Measurements from ENCODE around the gene BRSK2.

Gene BRSK2

DNA sequence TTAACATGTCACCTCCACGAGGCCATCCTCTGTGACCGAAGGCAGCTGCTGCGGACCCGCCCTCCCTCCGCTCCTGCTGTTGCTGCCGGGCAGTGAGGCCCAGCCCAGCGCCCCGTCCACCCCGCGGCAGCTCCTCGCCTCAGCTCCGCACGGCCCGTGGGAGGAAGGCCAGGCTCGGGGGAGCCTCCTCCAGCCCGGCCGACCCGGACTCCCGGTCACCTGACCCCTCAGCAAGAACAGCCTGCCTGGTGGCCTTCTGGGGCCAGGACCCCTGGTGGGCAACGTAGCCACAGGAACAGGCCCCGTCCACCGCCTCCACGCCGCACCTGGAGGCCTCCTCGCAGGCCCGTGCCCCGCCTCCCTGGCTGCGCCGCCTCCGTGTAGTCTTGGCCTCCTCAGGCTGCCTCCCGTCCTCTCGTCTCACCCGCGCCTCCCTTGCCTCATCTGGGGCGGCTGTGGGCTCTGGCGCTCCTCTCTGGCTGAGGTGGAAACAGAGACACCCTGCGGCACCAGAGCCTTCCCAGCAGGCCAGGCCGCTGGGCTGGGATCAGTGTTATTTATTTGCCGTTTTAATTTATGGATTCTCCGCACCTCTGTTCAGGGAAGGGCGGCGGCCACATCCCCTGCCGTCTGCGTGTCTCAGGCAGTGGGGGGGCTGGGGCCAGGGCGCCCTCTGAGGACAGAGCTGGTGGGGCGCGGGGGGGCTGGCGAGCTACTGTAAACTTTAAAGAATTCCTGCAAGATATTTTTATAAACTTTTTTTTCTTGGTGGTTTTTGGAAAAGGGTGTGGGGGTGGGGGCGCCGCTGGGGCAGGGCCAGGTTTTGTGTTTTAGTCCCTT lies 71.5 kb downstream of the BRSK2 start:
- DNase-seq (ENCODE audit: insufficient read length, low spot score) (no peak), FAIRE-seq (no peak)
- TF ChIP-seq, protein P1, sequence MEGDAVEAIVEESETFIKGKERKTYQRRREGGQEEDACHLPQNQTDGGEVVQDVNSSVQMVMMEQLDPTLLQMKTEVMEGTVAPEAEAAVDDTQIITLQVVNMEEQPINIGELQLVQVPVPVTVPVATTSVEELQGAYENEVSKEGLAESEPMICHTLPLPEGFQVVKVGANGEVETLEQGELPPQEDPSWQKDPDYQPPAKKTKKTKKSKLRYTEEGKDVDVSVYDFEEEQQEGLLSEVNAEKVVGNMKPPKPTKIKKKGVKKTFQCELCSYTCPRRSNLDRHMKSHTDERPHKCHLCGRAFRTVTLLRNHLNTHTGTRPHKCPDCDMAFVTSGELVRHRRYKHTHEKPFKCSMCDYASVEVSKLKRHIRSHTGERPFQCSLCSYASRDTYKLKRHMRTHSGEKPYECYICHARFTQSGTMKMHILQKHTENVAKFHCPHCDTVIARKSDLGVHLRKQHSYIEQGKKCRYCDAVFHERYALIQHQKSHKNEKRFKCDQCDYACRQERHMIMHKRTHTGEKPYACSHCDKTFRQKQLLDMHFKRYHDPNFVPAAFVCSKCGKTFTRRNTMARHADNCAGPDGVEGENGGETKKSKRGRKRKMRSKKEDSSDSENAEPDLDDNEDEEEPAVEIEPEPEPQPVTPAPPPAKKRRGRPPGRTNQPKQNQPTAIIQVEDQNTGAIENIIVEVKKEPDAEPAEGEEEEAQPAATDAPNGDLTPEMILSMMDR (IDR thresholded peaks at IDR 0.05; ENCODE audit: insufficient read depth, missing control alignments), result no peak

DNA sequence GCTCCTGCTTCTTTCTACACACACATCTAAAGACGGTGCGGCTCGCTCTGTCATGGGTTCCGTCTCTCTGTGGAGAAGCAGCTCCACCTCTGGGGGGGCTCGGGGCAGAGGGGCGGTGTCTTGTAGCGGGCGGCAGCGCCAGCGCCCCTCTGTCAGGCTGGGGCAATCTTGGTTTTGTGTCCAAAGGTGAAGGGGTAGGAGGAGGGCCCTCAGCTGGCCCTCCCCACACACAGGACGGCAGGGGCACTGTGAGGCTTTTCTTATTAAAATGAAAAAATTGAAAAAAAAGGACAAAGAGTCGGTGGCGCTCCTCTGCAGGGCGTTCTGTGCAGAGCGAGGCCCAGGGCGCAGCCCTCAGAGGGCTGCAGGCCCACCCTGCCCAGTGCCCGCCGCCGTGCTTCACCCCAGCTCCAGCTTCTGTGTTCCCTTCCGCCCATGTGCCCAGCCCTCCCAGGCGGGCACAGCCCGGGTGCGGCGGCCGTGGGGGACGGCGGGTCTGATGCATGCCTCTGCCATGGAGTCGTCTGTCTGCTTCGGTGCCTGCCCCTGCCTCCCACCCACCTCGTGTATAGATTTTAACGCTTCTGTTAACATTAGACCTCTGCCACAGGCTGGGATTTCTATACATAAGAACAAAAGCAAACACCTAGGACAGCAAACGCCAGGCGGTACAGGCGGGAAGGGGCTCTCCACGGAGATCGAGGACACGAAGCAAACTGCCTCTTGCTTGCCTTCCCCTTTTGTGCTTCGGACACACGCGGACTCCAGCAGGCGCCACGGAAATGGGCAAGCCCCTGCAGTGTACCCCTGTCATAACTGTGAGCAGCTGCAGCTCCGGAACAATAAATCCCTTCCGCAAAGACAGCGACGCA lies 72.3 kb downstream of the BRSK2 start:
- FAIRE-seq (no peak), DNase-seq (ENCODE audit: insufficient read length, low spot score) (no peak)
- TF ChIP-seq, protein P1 (IDR thresholded peaks at IDR 0.05; ENCODE audit: insufficient read depth, missing control alignments), result no peak

DNA sequence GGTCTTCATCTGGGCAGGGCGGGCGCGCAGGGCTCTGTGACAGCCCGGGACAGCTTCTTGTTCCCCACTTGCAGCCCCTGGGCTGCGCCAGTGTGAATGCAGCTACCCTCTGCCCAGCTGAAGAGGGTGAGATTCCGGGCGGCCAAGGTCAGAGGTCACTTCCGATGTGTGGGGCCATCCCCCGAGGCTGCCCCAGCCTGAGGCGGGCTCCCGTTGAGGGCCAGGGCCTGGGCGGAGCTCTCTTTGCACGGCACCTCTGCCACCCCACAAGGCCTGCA lies 72.9 kb downstream of the BRSK2 start:
- FAIRE-seq, result no peak
- no peak for DNase-seq (ENCODE audit: insufficient read length, low spot score)
- TF ChIP-seq, protein P1 (IDR thresholded peaks at IDR 0.05; ENCODE audit: insufficient read depth, missing control alignments), result no peak

DNA sequence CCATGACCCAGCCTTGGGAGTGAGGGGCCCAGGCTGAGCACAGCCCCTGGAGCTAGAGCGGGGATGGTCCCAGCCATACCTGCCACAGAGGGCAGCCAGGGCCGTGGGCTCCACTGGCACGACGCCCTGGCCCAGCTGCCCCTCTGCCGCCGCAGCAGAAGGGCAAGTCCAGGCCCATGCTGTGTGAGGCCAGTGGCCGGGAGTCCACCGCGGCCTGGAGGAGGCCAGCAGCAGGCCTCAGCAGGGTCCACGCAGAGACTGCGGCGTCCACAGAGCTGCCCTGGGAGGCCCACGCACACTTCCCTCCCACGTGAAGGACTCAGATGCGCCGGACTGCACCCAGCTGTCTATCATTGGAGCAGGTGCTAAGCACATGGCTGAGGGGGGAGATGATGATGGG lies 73.3 kb downstream of the BRSK2 start:
- FAIRE-seq, result no peak
- no peak for DNase-seq (ENCODE audit: insufficient read length, low spot score)
- TF ChIP-seq, protein P1 (IDR thresholded peaks at IDR 0.05; ENCODE audit: insufficient read depth, missing control alignments), result no peak

DNA sequence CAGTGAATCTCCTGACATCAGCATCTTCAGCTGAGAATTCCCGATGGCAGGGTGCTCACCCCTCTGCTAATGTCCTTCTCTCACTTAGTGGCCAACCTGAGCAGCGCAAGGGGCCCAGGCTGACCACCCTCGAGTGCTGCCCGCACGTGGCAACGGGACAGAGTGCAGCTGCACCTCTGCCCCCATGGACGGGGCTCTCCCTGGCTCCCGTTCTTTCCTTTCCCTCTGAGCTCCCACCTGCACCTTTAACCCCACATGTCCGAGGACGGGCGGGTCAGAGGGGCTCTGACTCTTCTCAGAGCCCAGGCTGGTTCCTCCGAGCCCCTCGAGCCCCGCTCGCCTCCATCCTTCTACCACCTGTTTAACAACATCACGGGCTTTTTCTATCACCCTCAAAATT lies 77.0 kb downstream of the BRSK2 start:
- FAIRE-seq (no peak), DNase-seq (ENCODE audit: insufficient read length, low spot score) (no peak)
- TF ChIP-seq, protein P1 (IDR thresholded peaks at IDR 0.05; ENCODE audit: insufficient read depth, missing control alignments), result no peak

DNA sequence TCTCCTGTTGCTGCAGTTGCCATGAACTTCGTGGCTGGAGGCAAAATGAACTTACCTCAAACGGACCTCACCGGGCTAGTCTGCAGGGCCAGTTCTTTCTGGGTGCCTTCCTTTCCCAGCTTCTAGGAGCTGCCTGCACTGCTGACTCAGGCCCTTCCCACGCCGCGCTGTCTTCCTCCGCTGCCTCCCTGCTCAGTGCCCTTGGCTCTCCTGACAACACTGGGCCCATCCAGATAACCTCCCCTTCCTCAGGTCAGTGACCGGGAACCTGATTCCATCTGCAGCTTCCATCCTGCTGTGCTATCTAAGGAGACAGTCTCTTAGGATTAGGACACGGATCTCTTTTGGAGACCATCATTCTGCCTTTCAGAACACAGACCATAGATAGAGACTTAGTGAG lies 77.5 kb downstream of the BRSK2 start:
- FAIRE-seq (no peak), DNase-seq (ENCODE audit: insufficient read length, low spot score) (no peak)
- TF ChIP-seq, protein P1 (IDR thresholded peaks at IDR 0.05; ENCODE audit: insufficient read depth, missing control alignments), result no peak

DNA sequence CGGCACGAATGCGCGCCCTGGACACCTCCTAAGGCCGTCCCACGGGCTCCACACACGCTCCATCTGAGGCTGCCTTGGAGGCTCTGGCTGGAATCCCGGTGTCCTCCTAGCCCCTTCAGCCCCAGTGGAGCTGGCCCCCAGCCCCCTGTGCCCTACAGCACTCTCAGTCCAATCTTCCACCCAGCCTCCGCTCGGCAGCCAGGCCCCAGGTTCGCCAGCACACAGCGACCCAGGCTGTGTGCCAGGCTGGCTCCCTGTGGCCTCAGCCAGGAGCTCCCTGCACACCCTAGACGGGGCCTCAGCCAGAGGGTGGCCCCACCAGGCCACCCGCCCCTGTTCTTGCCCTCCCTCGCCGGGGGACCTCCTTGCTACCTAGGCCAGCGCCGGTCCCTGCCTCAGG lies 78.3 kb downstream of the BRSK2 start:
- no peak for DNase-seq (ENCODE audit: insufficient read length, low spot score)
- TF ChIP-seq, protein P1 (IDR thresholded peaks at IDR 0.05; ENCODE audit: insufficient read depth, missing control alignments), result no peak
- FAIRE-seq, result no peak

Measured in D721Med (cell line).